ENCODE measurements around the gene OAT. TPM values are rescaled to one million over a fixed set of nuclear protein-coding genes. Genes with fewer than 3 reads are reported as not detected.

Gene OAT
- total RNA-seq, 1 experiment from 2014 or later = 67.9 TPM

- Histone ChIP-seq H3K27ac (ENCODE audit: insufficient read length, low read depth, low read length) (no peak overlapping the region), H3T11ph (ENCODE audit: low read length) (no peak overlapping the region), H3K23ac (ENCODE audit: insufficient read length, low read depth, low read length) (no peak overlapping the region), H3K23me2 (ENCODE audit: insufficient read length, low read depth, low read length, poor library complexity, severe bottlenecking) (no peaks in the 10 kb centered on the region), H3K56ac (ENCODE audit: insufficient read length, low read depth, low read length) (no peak overlapping the region), H3K9me3 (ENCODE audit: control insufficient read depth, low read depth, low read length) (no peaks in the 10 kb centered on the region), H2AFZ (ENCODE audit: low read length) (no peak overlapping the region), H3K4me2 (ENCODE audit: insufficient read depth, insufficient read length, low read length) (no peak overlapping the region), H3K27me3 (ENCODE audit: insufficient read depth, low read length) (no peaks in the 10 kb centered on the region; the same call in 1 of the 2 replicates), H4K5ac (ENCODE audit: insufficient read length, low read depth, low read length) (no peak overlapping the region), H4K8ac (replicated peaks; ENCODE audit: insufficient read length, low read depth, low read length) (no peak overlapping the region), H3K4ac (ENCODE audit: low read depth, low read length) (no peak overlapping the region), H2BK20ac (ENCODE audit: low read depth, low read length, poor library complexity, severe bottlenecking) (no peak overlapping the region), H2AK5ac (ENCODE audit: insufficient read length, low read length) (no peak overlapping the region), H4K91ac (ENCODE audit: insufficient read length, low read depth, low read length) (no peak overlapping the region), H2BK120ac (ENCODE audit: low read depth, low read length, poor library complexity, severe bottlenecking) (no peak overlapping the region), H2BK5ac (ENCODE audit: insufficient read length, low read length) (no peak overlapping the region), H3K79me2 (ENCODE audit: insufficient read depth, low read length) (no peaks in the 10 kb centered on the region), H3K18ac (ENCODE audit: insufficient read length, low read depth, low read length) (no peak overlapping the region), H3K14ac (ENCODE audit: insufficient read depth, low read length) (no peak overlapping the region), H4K20me1 (ENCODE audit: control insufficient read depth, insufficient read depth, insufficient read length) (no peaks in the 10 kb centered on the region), H2BK12ac (ENCODE audit: insufficient read length, low read depth, low read length) (no peak overlapping the region), H3K9ac (ENCODE audit: extremely low read depth, insufficient read length, low read length) (no peak overlapping the region), H2BK15ac (ENCODE audit: low read depth, low read length) (no peak overlapping the region), H3K4me1 (ENCODE audit: insufficient read depth, low read length) (no peaks in the 10 kb centered on the region), H3K79me1 (ENCODE audit: insufficient read depth, low read depth, low read length, poor library complexity, severe bottlenecking) (no peaks in the 10 kb centered on the region)
- Mint-ChIP-seq H3K4me3 (no peak overlapping the region), H3K36me3 (ENCODE audit: insufficient read depth in 1 of 3, low read depth in 3 of 3) (no peaks in the 10 kb centered on the region), H3K27me3 (ENCODE audit: low read depth) (peaks cover 25% of the 10 kb centered on the region), H3K27ac (no peak overlapping the region), H3K4me1 (peaks cover 24 to 33% of the 10 kb centered on the region in 2 experiments), H3K9me3 (no peaks in the 10 kb centered on the region)
- no CpG with 5 or more reads among the region's 4 CpGs for WGBS (ENCODE audit: extremely low coverage, insufficient read length, low lambda C conversion rate)
- no peak for DNase-seq
- no peak for TF ChIP-seq CTCF (conservative IDR thresholded peaks at IDR 0.05)
Observed at GRCh38 chr10:124425227-124425962, 6.7 kb upstream of the OAT start.
